ENCODE data around the gene SPOCD1. TPM values are rescaled to one million over a fixed set of nuclear protein-coding genes. Genes with fewer than 3 reads are reported as not detected.

SPOCD1 gene
- total RNA-seq, 1 donor from 2014 or later: 0.19 TPM

GRCh38 chr1:31764312-31765040 lies 51.3 kb downstream of the SPOCD1 start, which contains the start of gene ADGRB2:
ADGRB2 (minus strand) TSS chr1:31764340; CDS start chr1:31757221, 7,119 bp downstream.
- DNase-seq (ENCODE audit: low spot score): no peak
- intact Hi-C loops (cut with DNase I): loop anchor here (2.0 kb wide), 1 partner anchor 24 kb away; no protein-coding TSS in a partner anchor

GRCh38 chr1:31763671-31764311 lies 52.0 kb downstream of the SPOCD1 start:
- intact Hi-C loops (cut with DNase I): loop anchor here (2.0 kb wide), 1 partner anchor 25 kb away; no protein-coding TSS in a partner anchor
- no peak for DNase-seq (ENCODE audit: low spot score)

GRCh38 chr1:31762726-31763670 lies 52.8 kb downstream of the SPOCD1 start:
- intact Hi-C loops (cut with DNase I): no loop called here
- DNase-seq (ENCODE audit: low spot score): no peak

GRCh38 chr1:31762323-31762722 lies 53.5 kb downstream of the SPOCD1 start:
- DNase-seq (ENCODE audit: low spot score): no peak
- intact Hi-C loops (cut with DNase I): no loop called here

- intact Hi-C loops (cut with DNase I): no loop called here
Observed at GRCh38 chr1:31761883-31762282, 53.9 kb downstream of the SPOCD1 start.

GRCh38 chr1:31760471-31761470 lies 55.1 kb downstream of the SPOCD1 start:
- intact Hi-C loops (cut with DNase I): no loop called here
- DNase-seq (ENCODE audit: low spot score): no peak

More at GRCh38 chr1:31761883-31762282, 53.9 kb downstream of the SPOCD1 start:
- no peak for DNase-seq (ENCODE audit: low spot score)

GRCh38 chr1:31759298-31760023 lies 56.4 kb downstream of the SPOCD1 start:
- intact Hi-C loops (cut with DNase I): no loop called here
- DNase-seq (ENCODE audit: low spot score): no peak

GRCh38 chr1:31758823-31759222 lies 57.0 kb downstream of the SPOCD1 start:
- intact Hi-C loops (cut with DNase I): no loop called here

GRCh38 chr1:31757989-31758388 lies 57.8 kb downstream of the SPOCD1 start:
- DNase-seq (ENCODE audit: low spot score): no peak
- intact Hi-C loops (cut with DNase I): no loop called here

More at GRCh38 chr1:31758823-31759222, 57.0 kb downstream of the SPOCD1 start:
- DNase-seq (ENCODE audit: low spot score): no peak

GRCh38 chr1:31757204-31757679 lies 58.6 kb downstream of the SPOCD1 start:
- DNase-seq (ENCODE audit: low spot score): no peak
- intact Hi-C loops (cut with DNase I): no loop called here

GRCh38 chr1:31756578-31756977 lies 59.2 kb downstream of the SPOCD1 start:
- DNase-seq (ENCODE audit: low spot score): no peak
- intact Hi-C loops (cut with DNase I): no loop called here

GRCh38 chr1:31755850-31756492 lies 59.9 kb downstream of the SPOCD1 start:
- intact Hi-C loops (cut with DNase I): loop anchor here (2.0 kb wide), 1 partner anchor 55 kb away; no protein-coding TSS in a partner anchor
- DNase-seq (ENCODE audit: low spot score): no peak

- DNase-seq (ENCODE audit: low spot score): no peak
- intact Hi-C loops (cut with DNase I): loop anchor here (2.0 kb wide), 1 partner anchor 54 kb away; no protein-coding TSS in a partner anchor
Observed at GRCh38 chr1:31755197-31755611, 60.6 kb downstream of the SPOCD1 start.

- no peak for DNase-seq (ENCODE audit: low spot score)
- intact Hi-C loops (cut with DNase I): loop anchor here (2.0 kb wide), 1 partner anchor 54 kb away; no protein-coding TSS in a partner anchor
Observed at GRCh38 chr1:31754397-31754796, 61.4 kb downstream of the SPOCD1 start.

- intact Hi-C loops (cut with DNase I): loop anchor here (2.0 kb wide), 1 partner anchor 53 kb away; no protein-coding TSS in a partner anchor
- peak; percentile 81 for DNase-seq (ENCODE audit: low spot score)
Observed at GRCh38 chr1:31753707-31754349, 62.0 kb downstream of the SPOCD1 start.

GRCh38 chr1:31752952-31753475 lies 62.8 kb downstream of the SPOCD1 start:
- DNase-seq (ENCODE audit: low spot score): no peak
- intact Hi-C loops (cut with DNase I): no loop called here
